Loucy (cell line): ENCODE measurements around the gene AVPR2.

Experiments used
- EZH2phosphoT487 ChIP-seq: fragments of 200-600 bp; IDR thresholded peaks from 2 replicates; pipeline ENCODE4 v1.6.1; 2018; ENCODE audit warnings: antibody characterized with exemption, mild to moderate bottlenecking, moderate library complexity, borderline replicate concordance
- TF ChIP-seq, protein P1 (sequence below): fragments of 200-600 bp; sonication (generic); conservative IDR thresholded peaks from 2 replicates; pipeline ENCODE4 v1.5.1; 2014; ENCODE audit warnings: mild to moderate bottlenecking, antibody characterized with exemption, low read length

DNA sequence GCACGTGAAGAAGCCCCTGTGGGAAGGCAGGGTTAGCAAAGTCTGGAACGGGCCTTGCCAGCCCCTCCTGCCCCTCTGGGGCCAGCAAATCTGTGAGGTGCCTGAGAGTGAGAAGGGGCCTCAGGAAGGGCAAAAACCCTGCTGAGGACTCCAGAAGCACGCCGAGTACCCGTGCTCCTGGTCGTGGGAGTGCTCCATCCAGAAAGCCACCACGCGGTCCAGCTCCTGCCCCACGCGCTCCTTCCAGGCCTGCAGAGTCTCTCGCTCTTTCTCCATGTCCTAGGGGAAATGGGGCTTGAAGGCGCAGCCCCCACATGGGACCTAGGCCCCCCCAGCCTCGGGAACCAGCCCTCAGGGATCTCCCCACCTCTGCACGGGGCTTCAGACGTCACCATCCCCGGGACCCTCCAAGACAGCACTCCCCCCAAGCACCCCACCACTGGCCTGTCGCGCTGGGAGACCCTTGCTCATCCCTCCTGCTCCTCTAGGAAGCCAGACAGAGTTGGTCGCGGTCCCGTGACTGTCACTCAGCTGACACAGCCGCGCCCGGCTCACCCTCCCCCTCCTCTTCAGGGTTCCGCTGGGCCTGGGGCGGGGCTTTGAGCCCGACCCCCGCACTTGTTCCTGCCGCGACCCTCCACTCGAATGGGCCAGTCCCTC, 39.8 kb downstream of the AVPR2 start, which contains the start of gene RENBP:
- TF ChIP-seq, protein P1, sequence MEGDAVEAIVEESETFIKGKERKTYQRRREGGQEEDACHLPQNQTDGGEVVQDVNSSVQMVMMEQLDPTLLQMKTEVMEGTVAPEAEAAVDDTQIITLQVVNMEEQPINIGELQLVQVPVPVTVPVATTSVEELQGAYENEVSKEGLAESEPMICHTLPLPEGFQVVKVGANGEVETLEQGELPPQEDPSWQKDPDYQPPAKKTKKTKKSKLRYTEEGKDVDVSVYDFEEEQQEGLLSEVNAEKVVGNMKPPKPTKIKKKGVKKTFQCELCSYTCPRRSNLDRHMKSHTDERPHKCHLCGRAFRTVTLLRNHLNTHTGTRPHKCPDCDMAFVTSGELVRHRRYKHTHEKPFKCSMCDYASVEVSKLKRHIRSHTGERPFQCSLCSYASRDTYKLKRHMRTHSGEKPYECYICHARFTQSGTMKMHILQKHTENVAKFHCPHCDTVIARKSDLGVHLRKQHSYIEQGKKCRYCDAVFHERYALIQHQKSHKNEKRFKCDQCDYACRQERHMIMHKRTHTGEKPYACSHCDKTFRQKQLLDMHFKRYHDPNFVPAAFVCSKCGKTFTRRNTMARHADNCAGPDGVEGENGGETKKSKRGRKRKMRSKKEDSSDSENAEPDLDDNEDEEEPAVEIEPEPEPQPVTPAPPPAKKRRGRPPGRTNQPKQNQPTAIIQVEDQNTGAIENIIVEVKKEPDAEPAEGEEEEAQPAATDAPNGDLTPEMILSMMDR: no peak
- no peak for TF ChIP-seq EZH2phosphoT487
